ENCODE data around the gene GAB4. TPM values are rescaled to one million over a fixed set of nuclear protein-coding genes. Genes with fewer than 3 reads are reported as not detected.
"Not testable (repeated sequence)": the region's sequence is repeated elsewhere in the genome, so short reads cannot be mapped to it uniquely, and the experiment has no call there.

Gene GAB4
- total RNA-seq, 1 experiment from 2014 or later, result not detected

- not testable (repeated sequence) for H2AFZ ChIP-seq (ENCODE audit: low read length); H2BK20ac ChIP-seq (ENCODE audit: low read depth, low read length, poor library complexity, severe bottlenecking); H3K9me3 ChIP-seq (ENCODE audit: control insufficient read depth, low read depth, low read length)
Observed at GRCh38 chr22:17015552-17015951, 7.5 kb upstream of the GAB4 start.

GRCh38 chr22:17014101-17014440 lies 6.0 kb upstream of the GAB4 start:
- H2AFZ ChIP-seq (ENCODE audit: low read length); H3K18ac ChIP-seq (ENCODE audit: insufficient read length, low read depth, low read length); H4K8ac ChIP-seq (replicated peaks; ENCODE audit: insufficient read length, low read depth, low read length); H3K27ac Mint-ChIP-seq; H3K9me3 ChIP-seq (ENCODE audit: control insufficient read depth, low read depth, low read length); H2BK20ac ChIP-seq (ENCODE audit: low read depth, low read length, poor library complexity, severe bottlenecking); H3K4ac ChIP-seq (ENCODE audit: low read depth, low read length); H3K4me1 Mint-ChIP-seq; H3K79me2 ChIP-seq (ENCODE audit: insufficient read depth, low read length); H2BK15ac ChIP-seq (ENCODE audit: low read depth, low read length); H3K56ac ChIP-seq (ENCODE audit: insufficient read length, low read depth, low read length); H4K5ac ChIP-seq (ENCODE audit: insufficient read length, low read depth, low read length); H4K20me1 ChIP-seq (ENCODE audit: control insufficient read depth, insufficient read depth, insufficient read length); H2BK120ac ChIP-seq (ENCODE audit: low read depth, low read length, poor library complexity, severe bottlenecking); H2BK12ac ChIP-seq (ENCODE audit: insufficient read length, low read depth, low read length); H3K27ac ChIP-seq (ENCODE audit: insufficient read length, low read depth, low read length); H3T11ph ChIP-seq (ENCODE audit: low read length); H3K4me2 ChIP-seq (ENCODE audit: insufficient read depth, insufficient read length, low read length); H3K27me3 ChIP-seq (ENCODE audit: insufficient read depth, low read length); DNase-seq; H3K36me3 Mint-ChIP-seq (ENCODE audit: insufficient read depth in 1 of 3, low read depth in 3 of 3); H3K9ac ChIP-seq (ENCODE audit: extremely low read depth, insufficient read length, low read length); H2AK5ac ChIP-seq (ENCODE audit: insufficient read length, low read length); H4K91ac ChIP-seq (ENCODE audit: insufficient read length, low read depth, low read length); H3K4me3 Mint-ChIP-seq; H3K23ac ChIP-seq (ENCODE audit: insufficient read length, low read depth, low read length); H3K23me2 ChIP-seq (ENCODE audit: insufficient read length, low read depth, low read length, poor library complexity, severe bottlenecking); H3K79me1 ChIP-seq (ENCODE audit: insufficient read depth, low read depth, low read length, poor library complexity, severe bottlenecking); H3K4me1 ChIP-seq (ENCODE audit: insufficient read depth, low read length); H2BK5ac ChIP-seq (ENCODE audit: insufficient read length, low read length); H3K14ac ChIP-seq (ENCODE audit: insufficient read depth, low read length): not testable (repeated sequence)
- WGBS (ENCODE audit: extremely low coverage, insufficient read length, low lambda C conversion rate), result no CpG with 5 or more reads among the region's 3 CpGs
- peaks cover 25% of the 10 kb centered on the region for H3K27me3 Mint-ChIP-seq (ENCODE audit: low read depth)
- H3K9me3 Mint-ChIP-seq, result peaks cover 73 to 84% of the 10 kb centered on the region in 2 experiments

More at GRCh38 chr22:17015552-17015951, 7.5 kb upstream of the GAB4 start:
- not testable (repeated sequence) for DNase-seq; H3K23ac ChIP-seq (ENCODE audit: insufficient read length, low read depth, low read length); H3K4me1 Mint-ChIP-seq; H3K4me1 ChIP-seq (ENCODE audit: insufficient read depth, low read length); H2BK12ac ChIP-seq (ENCODE audit: insufficient read length, low read depth, low read length); H2AK5ac ChIP-seq (ENCODE audit: insufficient read length, low read length); H3K27me3 ChIP-seq (ENCODE audit: insufficient read depth, low read length); H3K4ac ChIP-seq (ENCODE audit: low read depth, low read length); H3K4me3 Mint-ChIP-seq; H3K79me2 ChIP-seq (ENCODE audit: insufficient read depth, low read length); H3K79me1 ChIP-seq (ENCODE audit: insufficient read depth, low read depth, low read length, poor library complexity, severe bottlenecking); H2BK5ac ChIP-seq (ENCODE audit: insufficient read length, low read length); H2BK120ac ChIP-seq (ENCODE audit: low read depth, low read length, poor library complexity, severe bottlenecking); H4K5ac ChIP-seq (ENCODE audit: insufficient read length, low read depth, low read length); H3K56ac ChIP-seq (ENCODE audit: insufficient read length, low read depth, low read length); H3K9ac ChIP-seq (ENCODE audit: extremely low read depth, insufficient read length, low read length); H3K14ac ChIP-seq (ENCODE audit: insufficient read depth, low read length); H4K8ac ChIP-seq (replicated peaks; ENCODE audit: insufficient read length, low read depth, low read length); H3T11ph ChIP-seq (ENCODE audit: low read length); H3K4me2 ChIP-seq (ENCODE audit: insufficient read depth, insufficient read length, low read length); H3K27ac ChIP-seq (ENCODE audit: insufficient read length, low read depth, low read length); H3K27ac Mint-ChIP-seq; H2BK15ac ChIP-seq (ENCODE audit: low read depth, low read length); H4K20me1 ChIP-seq (ENCODE audit: control insufficient read depth, insufficient read depth, insufficient read length); H3K18ac ChIP-seq (ENCODE audit: insufficient read length, low read depth, low read length); H4K91ac ChIP-seq (ENCODE audit: insufficient read length, low read depth, low read length); H3K23me2 ChIP-seq (ENCODE audit: insufficient read length, low read depth, low read length, poor library complexity, severe bottlenecking); H3K36me3 Mint-ChIP-seq (ENCODE audit: insufficient read depth in 1 of 3, low read depth in 3 of 3)
- Mint-ChIP-seq H3K27me3 (ENCODE audit: low read depth) (peaks cover 27% of the 10 kb centered on the region), H3K9me3 (peaks cover 67 to 82% of the 10 kb centered on the region in 2 experiments)
- no CpG with 5 or more reads among the region's 6 CpGs for WGBS (ENCODE audit: extremely low coverage, insufficient read length, low lambda C conversion rate)

Data from H9 (cell line).